Stimulated activated CD8-positive, alpha-beta memory T cell treated with anti-CD3 and anti-CD28 coated beads, Interleukin-7, amount 100 ng/mL, for 1 hour (primary cell): ENCODE measurements around the gene SETBP1.

Experiments used
- DNase-seq, 2 donors: peaks; one replicate each; pipeline ENCODE4 v3.0.0-alpha.2; 2020; ENCODE audit warnings: low read depth in 2 of 2

The SETBP1 gene

DNA sequence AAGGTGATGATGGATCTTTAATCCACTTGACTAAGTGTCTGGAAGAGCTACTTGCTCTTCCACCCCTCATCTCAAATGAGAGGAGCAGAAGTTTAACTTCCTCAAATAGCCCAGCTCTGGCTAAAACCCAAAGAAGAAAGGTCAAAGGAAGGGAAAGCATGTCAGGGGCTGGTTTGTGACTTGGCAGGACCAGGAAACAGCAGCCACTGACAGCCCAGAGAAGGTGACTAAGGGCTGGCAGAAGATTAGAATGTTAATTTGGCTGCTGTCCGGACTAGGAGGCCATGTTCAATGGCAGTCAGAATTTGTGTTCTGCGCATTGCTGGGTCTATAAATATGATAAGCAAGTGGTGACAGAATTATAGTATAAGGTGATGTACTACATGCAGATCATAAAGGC is 386.2 kb downstream of the SETBP1 start:
- DNase-seq: no peak

DNA sequence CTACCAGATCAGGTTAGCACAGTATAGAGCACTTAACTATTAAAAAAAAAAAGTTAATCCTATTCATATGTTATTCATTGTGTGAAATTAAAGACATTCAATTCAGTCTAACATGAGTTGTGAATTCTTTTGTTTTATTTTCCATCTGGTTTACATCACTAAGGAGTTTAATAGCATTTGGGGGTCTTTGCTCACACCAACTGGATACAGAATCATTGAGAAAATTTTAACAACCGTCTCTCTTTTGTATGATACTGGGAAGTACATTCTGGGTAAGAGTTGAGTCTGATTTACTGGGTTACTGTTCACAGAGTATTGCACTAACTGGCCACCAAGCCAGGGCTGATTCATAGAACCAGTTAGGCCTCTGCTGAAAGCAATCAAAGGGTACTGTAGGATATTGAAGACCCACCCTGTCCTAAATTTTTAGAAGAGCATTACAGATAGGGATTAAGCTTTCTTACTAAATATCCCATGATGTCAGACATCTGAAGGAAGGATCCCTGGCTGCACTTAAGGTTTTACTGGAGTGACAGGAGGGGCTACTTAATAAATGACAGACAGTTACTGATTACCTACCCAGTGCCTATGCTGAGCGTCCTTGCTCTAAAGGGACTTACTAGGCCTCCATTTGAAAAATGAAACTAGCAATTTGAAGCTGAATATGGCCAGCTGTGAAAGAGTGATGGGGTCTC is 387.9 kb downstream of the SETBP1 start:
- DNase-seq: no peak

DNA sequence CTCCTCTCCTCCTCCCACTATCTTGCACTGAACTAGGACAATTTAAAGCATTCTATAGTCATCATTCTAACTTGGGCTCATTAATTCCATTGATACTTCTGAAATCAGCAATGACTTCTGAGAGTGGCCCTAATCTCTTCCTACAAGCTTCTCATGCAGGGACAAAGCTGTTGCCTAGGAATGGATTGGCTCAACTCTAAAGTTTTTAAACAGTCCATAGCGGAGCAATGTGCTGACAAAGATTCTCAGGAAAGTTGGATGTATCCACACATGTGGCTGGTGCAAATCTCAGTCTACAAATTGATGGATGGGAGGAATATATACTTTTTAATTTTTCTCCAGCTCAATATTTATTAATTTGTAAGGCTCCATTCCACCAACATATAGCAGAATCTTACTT is 388.9 kb downstream of the SETBP1 start:
- DNase-seq: no peak

DNA sequence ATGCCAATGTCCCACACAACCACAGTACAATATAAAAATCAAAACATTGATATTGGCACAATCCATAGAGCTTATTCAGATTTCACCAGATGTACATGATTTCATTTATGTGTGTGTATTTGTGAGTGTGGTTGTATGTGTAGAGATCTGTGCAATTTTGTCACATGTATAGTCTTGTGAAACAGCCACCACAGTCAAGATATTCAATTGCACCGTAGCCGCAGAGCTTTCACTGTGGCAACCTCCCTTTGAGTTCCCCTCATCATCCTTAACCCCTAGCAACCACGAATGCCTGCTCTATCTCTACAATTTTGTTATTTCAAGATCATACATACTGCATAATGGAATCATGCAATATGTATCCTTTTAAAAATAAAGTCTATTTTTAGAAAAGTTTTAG is 391.3 kb downstream of the SETBP1 start:
- no peak for DNase-seq

DNA sequence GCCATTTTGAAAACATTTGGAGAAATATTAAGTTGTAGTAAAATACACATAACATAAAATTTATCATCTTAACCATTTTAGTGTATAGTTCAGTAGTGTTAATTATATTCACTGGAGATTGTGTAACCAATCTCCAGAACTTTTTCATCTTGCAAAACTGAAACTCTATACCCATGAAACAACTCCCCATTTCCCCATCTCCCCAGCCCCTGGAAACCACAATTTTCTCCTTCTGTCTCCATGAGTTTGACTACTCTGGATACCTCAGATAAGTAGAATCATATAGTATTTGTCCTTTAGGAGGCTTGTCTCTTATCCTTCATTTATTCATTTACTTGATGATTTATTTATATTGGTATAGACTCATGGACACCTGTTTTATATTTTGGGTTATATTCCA is 392.9 kb downstream of the SETBP1 start:
- DNase-seq: no peak

DNA sequence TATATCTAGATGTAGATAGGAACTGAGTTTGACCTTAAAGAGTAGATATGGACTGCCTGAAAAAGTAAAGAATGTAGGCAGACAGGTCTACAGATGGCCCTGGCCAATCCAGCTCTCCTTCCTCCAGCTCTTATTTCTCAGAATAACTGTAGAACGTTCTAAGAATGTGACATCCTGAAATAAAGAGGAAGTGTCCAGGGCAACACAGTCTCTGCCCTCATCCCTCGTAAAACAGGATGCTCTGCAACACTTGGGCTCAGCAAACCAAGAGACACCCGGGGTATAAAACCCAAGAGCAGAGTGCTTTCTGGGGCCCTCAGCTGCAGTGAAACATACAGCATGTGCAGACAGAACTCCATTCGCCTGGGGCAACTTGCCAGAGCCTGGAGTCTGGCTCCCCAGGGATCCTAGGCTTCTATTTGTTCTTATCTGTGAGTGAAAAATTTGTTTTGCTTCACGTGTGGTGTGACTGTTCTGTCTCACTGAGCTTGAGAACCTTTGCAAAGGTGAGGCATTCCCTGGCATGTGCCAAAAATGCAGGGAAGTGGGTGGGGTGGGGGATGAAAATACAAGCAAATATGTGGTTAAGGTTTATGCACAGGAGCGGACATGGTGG is 401.0 kb downstream of the SETBP1 start:
- DNase-seq: no peak

DNA sequence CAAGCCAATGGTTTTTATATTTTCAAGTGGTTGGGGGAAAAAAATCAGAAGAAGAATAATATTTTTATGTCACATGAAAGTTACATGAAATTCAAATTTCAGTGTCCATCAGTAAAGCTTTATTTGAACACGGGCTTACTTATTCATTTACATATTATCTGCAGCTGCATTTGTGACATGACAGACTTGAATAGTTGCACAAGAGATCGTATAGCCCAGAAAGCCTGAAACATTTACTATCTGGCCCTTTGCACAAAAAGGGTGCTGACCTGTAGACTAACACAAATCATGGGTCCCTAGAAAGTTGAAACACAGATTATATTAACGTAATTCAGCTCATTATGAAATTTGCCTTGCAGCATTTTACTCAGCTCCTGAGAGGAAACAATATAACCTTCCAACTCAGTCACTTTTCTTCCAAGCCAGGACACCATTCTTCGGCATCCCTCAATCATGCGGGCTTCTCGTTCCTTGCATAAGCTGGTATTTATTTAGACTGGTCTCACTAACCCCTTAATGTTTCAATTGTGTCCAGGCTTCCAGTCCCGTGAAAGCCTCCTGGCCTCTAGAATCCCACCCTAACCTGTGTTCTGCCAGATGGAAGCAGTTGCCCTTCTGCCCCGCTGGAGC is 402.7 kb downstream of the SETBP1 start:
- DNase-seq: no peak

DNA sequence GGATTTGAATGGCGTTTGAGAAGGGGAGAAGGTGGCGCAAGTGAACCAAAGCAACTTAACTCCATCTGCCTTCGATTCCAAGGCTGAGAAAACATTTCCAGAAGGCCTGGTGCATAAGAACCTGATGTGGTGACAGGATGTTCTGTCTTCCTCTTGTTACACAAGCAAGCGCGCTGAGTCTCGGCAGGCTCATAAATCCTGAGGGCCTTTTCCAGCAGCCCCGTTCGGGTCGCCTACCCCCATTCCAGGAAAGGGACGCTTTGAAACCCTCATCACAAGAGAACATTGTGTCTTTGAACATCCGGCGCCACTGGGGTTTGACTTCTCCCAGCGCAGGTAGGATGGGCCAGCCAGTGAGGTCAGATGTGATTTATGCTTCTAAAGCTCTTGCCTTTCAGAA is 403.5 kb downstream of the SETBP1 start:
- no peak for DNase-seq

DNA sequence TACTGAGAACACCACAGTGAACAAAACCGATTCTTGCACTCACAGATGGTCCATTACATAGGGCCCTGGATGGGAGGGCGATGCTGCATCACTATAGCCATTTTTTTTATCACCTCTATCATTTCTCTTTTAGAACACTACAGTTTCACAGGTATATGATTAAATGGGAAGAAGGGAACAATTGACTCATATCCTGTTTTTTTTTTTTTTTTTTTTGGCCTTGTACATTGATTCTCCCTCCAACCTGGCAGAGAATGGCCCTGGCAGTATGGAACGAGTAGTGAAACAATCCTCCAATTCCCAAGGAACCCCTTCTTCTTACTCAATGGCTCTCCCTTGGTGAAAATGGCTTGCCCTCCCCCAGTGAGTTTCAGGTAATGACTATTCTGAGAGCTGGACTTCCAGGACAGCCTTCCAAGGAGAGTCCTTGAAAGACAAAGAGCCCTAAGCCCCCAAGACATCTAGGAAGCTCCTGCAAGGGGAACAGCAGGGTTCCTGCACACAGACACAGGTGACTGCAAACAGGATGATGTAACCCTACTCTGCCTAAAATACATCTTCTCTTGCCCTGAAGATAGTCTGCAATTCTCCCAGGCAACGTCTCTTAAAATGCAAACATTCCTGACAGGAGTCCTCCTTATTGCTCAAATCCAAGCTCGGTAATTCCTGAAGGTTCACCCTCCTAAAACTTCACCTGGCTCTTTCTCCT is 405.4 kb downstream of the SETBP1 start:
- no peak for DNase-seq

DNA sequence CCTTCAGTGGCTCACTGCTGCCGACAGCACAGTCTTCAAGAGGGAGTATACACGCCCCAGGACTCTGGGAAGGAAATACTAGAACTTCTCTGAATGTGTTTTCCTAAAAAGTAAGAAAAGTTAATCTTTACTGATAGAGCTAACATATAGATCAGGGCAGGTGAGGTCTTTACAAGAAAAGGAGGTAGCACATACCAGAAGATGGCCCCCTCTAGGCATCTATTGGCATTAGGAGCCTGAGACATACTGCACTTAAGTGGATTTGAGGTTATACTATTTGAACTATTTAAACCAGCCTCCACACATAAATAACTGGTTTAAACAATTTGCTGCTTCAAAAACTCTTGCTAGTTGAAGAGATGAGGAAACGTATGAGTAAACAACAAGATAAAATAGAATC is 406.1 kb downstream of the SETBP1 start:
- DNase-seq: no peak

DNA sequence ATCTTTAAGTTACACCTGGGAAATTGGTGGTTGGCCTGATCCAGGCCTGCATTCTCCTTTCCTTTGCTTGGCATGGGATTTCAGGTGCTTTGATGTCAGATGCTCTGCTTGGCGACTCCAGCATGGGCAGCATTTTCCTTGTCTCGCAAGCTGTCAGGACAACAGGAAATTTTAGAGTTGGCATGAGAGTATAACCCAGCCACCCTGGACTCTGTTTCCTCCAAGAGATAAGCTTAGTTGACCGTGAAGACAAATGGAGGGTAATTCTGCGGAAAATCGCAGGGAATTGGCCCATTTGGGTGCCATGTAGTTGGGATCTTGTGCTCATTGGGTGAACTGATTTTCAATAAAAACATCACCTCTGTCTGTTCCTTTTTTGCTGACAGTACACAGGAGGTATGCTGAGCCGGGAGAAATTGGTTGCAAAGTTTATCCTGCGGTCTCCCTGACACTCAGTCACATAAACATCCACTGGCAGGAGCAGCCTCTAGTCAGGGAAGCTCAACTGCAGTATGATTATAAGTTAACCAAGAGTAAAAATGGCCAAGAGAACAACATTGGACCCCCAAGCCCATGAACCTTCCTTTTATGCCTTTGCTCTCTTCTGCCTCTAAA is 409.9 kb downstream of the SETBP1 start:
- DNase-seq: no peak

DNA sequence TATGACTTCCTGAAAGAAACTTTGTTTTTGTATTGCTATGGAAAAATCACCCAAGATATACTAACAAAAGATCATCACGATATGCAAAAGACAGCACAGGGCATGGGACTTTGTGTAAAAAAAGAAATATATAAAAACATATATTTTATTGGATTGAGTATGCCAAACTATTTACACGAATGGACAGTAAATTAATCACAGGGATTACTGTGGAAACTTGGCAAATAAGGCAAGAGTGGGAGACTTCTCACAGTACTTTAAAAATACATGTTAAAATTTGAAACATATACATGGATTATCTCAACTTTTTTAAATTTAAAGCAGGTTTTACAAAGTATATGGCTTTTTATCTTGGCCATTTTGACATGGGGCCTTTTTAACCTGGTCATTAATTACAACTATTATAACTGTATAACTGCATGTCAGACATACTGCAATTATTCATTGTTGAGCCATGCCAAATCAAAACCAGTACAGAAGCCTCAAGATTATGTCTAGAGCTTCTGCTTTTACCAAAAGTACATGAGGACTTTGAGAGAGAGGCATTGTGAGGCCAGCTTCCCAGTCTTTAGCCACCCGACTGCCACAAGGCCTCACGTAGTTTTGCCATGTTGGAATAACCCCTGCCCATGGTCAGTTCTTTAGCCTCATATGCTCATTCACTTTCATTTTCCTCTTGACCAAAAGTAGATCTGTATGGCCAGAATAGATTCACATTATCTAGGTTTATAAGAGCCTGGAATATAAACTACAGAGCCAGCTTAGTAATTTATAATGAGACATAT is 419.8 kb downstream of the SETBP1 start:
- DNase-seq: no peak

DNA sequence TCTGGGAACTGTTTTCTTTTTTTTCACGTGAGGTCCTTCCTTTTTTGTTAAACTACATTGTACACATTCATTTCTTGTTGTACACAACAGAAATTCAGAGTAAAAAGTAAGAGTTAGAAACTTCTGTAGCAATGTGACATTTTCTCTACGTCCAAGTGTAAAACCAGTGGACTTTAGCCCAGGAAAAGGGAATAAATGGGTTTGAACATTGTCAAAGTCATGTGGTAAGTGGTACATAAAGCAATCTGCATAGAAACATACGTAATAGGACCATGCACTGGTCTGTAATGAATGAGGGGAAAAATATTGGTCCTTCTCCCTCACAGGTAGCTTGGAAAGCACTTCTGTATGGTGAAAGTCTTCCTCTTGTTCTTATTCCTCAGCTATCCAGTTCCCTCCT is 421.4 kb downstream of the SETBP1 start:
- DNase-seq: no peak

DNA sequence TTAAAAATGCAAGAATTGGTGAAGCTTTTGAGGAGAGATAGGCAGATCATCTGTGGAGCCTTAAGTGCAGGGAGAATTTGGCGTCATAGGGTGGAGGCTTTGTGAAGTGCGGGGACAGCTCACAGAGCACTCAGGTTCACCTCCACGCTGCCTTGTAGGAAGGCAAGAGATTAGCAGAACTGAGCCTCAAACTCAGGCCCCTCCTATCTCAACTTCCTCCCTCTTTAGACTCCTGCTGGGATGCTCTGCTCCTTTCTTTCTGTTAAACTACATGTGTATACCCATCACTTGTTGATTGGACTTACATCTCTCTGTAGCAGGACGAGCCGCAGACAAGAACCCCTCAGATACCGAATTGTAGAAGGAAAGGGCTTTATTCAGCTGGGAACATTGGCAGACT is 422.2 kb downstream of the SETBP1 start:
- DNase-seq: no peak

DNA sequence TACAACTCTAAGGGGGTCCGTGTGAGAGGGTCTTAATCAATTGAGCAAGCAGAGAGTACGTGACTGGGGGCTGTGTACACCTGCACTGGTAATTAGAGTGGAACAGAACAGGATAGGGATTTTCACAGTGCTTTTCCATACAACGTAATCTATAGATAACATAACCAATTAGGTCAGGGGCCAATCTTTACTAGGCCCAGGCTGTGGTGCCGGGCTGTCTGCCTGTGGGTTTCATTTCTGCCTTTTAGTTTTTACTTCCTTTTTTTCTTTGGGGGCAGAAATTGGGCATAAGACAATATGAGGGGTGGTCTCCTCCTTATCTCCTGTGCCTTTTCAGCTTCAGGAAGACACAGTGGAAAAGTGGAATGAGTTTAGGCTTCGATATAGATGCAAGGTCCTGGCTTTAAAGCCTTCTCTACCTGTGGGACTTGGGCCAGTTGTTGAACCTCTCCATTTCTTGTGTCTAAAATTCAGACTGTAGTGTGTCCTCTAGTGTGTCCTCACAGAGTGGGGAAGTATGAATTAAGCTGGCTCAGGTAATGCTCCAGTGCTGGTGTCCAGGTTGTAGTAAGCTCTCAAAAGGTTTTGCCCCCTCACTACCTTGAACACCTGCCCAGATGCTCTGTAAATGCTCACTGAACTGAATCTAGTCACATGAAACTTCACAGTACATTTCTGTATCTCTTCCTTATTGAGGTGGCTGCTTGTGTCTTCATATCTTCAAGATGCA is 422.8 kb downstream of the SETBP1 start:
- DNase-seq: no peak

DNA sequence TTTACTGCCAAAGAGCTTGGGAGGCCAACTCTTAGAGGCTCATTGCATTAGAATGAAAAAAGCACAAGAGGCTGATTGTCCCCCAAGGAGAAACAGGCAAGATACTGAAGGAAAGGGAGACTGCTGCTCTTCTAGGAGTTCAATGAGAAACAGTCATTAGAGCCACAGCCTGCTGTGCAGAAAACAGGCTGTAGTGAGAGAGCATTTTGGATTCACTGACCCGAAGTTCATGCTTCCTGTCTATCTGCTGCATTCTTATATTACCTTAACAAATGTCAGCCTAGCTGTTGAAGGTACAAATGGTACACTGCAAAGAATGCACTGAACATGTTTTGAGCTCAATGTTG is 423.3 kb downstream of the SETBP1 start:
- DNase-seq: no peak

DNA sequence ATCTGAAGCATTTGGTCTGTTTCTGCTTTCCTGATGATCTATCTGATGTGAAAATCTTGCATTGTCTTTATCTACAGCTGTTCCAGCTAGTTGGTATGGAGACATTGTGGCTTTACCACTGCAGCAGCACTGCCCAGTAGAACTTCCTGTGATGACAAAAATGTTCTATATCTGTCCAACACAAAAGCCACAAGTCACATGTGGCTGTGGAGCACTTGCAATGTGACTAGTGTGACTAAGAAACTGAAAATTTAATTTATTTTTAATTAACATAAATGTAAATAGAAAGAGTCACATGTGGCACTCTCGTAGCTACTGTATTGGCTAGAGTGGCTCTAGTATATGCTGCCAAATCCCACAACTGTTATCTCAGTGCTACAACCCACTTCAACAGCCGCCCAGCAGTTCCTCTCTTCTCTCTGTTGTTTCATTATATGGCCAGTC is 425.7 kb downstream of the SETBP1 start:
- peak; percentile 1 to 13 for DNase-seq

DNA sequence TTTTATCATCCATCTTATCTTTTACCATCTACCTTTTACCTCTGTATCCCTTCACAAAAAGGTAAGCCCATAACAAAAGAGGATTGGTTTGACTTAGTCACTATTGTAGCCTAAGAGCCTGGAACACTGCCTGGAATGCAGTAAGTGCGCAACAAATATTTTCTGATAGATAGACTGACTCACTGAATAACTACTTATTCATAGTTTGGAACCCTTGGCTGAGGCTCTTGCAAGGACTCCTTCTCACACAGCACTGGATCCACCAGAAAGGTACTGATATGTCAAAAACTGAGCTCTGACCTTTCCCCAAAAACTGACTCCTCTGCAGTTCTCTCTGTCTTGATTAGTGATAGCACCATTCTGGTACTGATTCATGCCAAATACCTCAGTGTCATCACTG is 426.7 kb downstream of the SETBP1 start:
- no peak for DNase-seq

DNA sequence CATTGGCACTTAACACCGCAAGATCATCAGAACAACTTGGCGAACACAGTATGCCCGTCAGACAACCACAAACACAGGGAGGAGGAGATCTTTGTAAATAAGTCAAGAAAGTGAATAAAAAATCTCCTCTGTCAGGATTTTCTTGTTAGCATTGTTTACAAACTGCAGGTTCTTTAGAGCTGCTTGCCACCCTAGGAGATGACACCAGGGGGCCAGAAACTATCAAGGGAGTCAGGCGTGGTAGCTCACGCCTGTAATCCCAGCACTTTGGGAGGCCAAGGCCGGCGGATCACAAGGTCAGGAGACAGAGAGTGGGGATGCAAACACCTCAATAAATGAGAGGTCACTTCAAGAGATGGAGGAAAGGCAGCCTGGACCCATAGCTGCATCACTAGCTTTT is 428.1 kb downstream of the SETBP1 start:
- no peak for DNase-seq

DNA sequence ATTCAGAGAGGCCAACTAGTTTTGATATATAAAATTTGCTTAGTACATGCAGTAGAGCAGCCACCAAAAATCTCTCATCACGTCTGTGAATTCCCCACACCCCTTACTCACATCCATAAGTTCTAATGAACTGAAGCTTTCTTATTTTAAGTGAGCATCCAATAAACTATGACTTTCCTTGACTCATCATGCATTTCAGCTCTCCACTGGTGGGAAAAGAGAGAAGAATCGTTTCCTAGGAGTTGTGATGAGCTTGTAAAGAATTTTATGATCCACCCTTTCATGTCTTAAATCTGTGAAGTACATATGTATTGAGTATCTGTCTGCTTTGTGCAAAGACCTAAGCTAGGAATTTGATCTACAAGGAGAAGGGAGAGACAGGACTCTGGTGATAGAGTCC is 428.6 kb downstream of the SETBP1 start:
- no peak for DNase-seq

DNA sequence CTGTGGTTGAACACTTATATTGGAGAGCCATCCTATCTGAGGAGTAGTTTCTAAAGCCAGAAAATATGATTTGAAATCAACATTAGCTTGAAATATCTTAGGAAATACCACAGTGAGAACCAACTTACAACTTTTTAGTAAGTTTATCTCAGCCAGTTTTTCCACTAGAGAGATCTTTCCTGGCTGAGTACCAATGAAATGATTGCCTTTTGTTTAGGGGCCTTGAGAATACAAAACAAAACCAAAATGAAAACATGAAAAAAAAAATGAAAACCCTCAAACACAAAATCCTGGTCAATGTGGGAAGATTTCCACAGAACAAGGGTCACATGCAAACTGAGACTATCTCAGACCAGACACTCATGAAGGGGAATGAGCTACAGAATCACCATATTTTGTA is 429.0 kb downstream of the SETBP1 start:
- DNase-seq: no peak
